Stomach (tissue), 9 donors: ENCODE data around the gene B4GALT5. TPM values are rescaled to one million over a fixed set of nuclear protein-coding genes. Genes with fewer than 3 reads are reported as not detected.
A peak's percentile ranks its signal among the peaks of the same experiment; 100 is the strongest.

ENCODE experiments used
- DNase-seq, 2 donors: peaks; one replicate each; pipeline versions ENCODE4 v3.0.0 to v3.0.0-alpha.2; 2013 to 2019
- H3K27ac ChIP-seq, 5 donors: fragments of 200-600 bp in 4 of 5; sonication (generic) in 4 of 5; one replicate each; pipeline ENCODE4 v1.5.1; 2013 to 2019; ENCODE audit warnings: mild to moderate bottlenecking in 1 of 5, moderate library complexity in 1 of 5
- H3K27me3 ChIP-seq, 3 donors: fragments of 200-600 bp; sonication (generic); one replicate each; pipeline ENCODE4 v1.5.1; 2017 to 2019; ENCODE audit warnings: mixed run types in 1 of 3
- H3K36me3 ChIP-seq, 4 donors: fragments of 200-600 bp; sonication (generic); 1 replicate in 3 of 4; 2 replicates in 1 of 4; pipeline ENCODE4 v1.5.1; 2016 to 2019
- H3K4me1 ChIP-seq, 4 donors: fragments of 200-600 bp; sonication (generic); one replicate each; pipeline ENCODE4 v1.5.1; 2016 to 2019
- H3K4me3 ChIP-seq, 4 donors: fragments of 200-600 bp; sonication (generic) in 3 of 4; one replicate each; pipeline ENCODE4 v1.5.1; 2016 to 2019; ENCODE audit warnings: mild to moderate bottlenecking in 1 of 4
- H3K9me3 ChIP-seq, 4 donors: fragments of 200-600 bp; sonication (generic); one replicate each; pipeline ENCODE4 v1.5.1; 2016 to 2019
- EP300 ChIP-seq: sonication (generic); formaldehyde crosslinking; IDR thresholded peaks from one replicate; pipeline ENCODE4 v1.6.1; 2017; ENCODE audit warnings: antibody characterized with exemption
- POLR2A ChIP-seq, 4 donors: fragments of 450-650 bp; IDR thresholded peaks; one replicate each; pipeline ENCODE4 v1.6.1; 2016; ENCODE audit warnings: antibody characterized with exemption in 4 of 4, control low read depth in 2 of 4, mild to moderate bottlenecking in 1 of 4, moderate library complexity in 1 of 4
- POLR2AphosphoS5 ChIP-seq, 3 donors: sonication (generic); formaldehyde crosslinking; IDR thresholded peaks; one replicate each; pipeline ENCODE4 v1.6.1; 2016; ENCODE audit warnings: antibody characterized with exemption in 3 of 3
- WGBS, 5 donors: extraction: QIAGEN DNeasy Blood & Tissue Kit in 3 of 5; methylation state at CpG; one replicate each; pipeline versions ENCODE4 v1.1.5 to v1.1.7; 2013 to 2018; 5-methylcytosine and 5-hydroxymethylcytosine counted together
- intact Hi-C: fragments of 100-400 bp; cut with DNase I; formaldehyde crosslinking; loops from one replicate; pipeline ENCODE4 v1.15.1; 2023; ENCODE audit warnings: low total_unique reads
- polyA plus RNA-seq, 3 donors: library from polyadenylated mRNA; stranded (reverse); fragments of 200-250 nt; gene quantifications; one replicate each; pipeline ENCODE4 v1.2.3, GENCODE V29; 2013
- total RNA-seq, 5 donors: library from RNA; depleted of rRNA; stranded (reverse); fragments of >200 nt; gene quantifications; one replicate each; pipeline versions ENCODE4 v1.1.0 to v1.2.3, GENCODE V29; 2014 to 2016
- TF ChIP-seq, protein P1 (sequence below), 7 experiments: fragments of 450-650 bp in 4 of 7; fragments of 200-600 bp in 3 of 7; sonication (generic) in 3 of 7; IDR thresholded peaks; one replicate each; pipeline ENCODE4 v1.5.1; 2016 to 2019; ENCODE audit warnings: antibody characterized with exemption in 7 of 7, control low read depth in 2 of 7, mild to moderate bottlenecking in 1 of 7
- donor health status: healthy with polysubstance abuse.
- donor health status: Bipolar disorder and iron deficiency.
- donor health status: healthy.

Gene B4GALT5
- total and polyA plus RNA-seq, 8 donors, result 7.5 to 40.0 (median 21.5) TPM

DNA sequence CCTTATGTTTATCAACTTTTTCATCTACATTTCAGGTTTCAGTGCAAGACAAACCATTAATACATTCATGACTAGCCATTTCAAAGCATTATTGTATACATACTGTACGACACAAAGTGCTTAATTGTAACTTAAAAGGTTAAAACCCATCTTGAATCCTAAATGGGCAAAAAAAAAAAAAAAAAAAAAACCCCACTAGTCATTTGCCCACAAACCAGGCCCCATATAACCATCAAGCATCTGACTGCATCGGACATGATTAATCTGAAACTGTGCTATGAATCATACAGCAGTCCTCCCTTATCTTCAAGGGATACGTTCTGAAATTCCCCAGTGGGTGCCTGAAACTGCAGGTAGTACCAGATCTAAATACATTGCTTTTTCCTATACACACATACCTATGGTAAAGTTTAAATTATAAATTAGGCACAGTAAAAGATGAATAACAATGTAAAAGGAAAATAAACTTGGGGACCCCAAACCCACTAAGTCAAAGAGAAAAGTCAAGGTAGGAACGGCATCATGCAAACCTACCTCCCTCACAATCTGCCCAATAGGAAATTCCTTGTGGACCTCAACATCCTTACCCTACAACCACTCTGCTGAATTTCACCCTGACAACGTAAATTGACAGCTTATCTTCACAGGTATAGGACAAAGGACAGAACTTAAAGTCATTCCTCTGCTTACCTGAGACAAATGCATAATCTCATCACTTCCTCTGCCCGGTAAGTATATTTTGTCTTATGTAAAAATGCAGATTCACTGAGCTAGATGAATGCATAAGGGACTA, 14.3 kb downstream of the B4GALT5 start:
- Histone ChIP-seq H3K4me1 (peaks cover 25 to 97% (median 72%) of the 10 kb centered on the region in 4 donors), H3K36me3 (no peaks in the 10 kb centered on the region), H3K27ac (peak overlapping the region in 1 of 5 donors; percentile 10), H3K27me3 (no peaks in the 10 kb centered on the region), H3K9me3 (no peaks in the 10 kb centered on the region), H3K4me3 (no peak overlapping the region)
- intact Hi-C loops, result loop anchor here (10.0 kb wide), 1 partner anchor 75 kb away; no protein-coding TSS in a partner anchor
- TF ChIP-seq POLR2AphosphoS5 (IDR thresholded peaks at IDR 0.05) (no peak), EP300 (no peak), POLR2A (IDR thresholded peaks at IDR 0.05) (no peak)
- TF ChIP-seq, protein P1, sequence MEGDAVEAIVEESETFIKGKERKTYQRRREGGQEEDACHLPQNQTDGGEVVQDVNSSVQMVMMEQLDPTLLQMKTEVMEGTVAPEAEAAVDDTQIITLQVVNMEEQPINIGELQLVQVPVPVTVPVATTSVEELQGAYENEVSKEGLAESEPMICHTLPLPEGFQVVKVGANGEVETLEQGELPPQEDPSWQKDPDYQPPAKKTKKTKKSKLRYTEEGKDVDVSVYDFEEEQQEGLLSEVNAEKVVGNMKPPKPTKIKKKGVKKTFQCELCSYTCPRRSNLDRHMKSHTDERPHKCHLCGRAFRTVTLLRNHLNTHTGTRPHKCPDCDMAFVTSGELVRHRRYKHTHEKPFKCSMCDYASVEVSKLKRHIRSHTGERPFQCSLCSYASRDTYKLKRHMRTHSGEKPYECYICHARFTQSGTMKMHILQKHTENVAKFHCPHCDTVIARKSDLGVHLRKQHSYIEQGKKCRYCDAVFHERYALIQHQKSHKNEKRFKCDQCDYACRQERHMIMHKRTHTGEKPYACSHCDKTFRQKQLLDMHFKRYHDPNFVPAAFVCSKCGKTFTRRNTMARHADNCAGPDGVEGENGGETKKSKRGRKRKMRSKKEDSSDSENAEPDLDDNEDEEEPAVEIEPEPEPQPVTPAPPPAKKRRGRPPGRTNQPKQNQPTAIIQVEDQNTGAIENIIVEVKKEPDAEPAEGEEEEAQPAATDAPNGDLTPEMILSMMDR (IDR thresholded peaks at IDR 0.05), result no peak
- DNase-seq, result no peak
- 45 to 64% (median 61%) methylated on average over 6 of the region's 6 CpGs for WGBS, 5 donors

DNA sequence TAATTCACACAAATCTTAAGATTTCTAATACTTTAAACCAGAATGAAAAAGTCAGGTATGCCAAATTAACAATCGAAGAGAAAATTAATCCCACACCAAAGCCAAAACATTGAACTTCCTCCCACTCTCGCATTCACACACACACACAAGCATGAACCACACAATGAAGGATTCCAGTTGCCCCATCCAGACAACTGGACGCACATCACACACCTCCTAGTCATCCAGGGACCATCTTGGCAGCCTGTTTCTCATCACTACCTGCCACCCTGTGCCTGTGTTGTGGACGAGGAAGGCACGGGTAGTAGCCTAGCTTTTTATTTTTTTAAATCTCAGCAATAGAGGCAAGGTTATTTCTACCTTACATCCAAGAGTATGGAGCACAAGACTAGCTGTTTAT, 15.2 kb downstream of the B4GALT5 start:
- 70 to 83% (median 82%) methylated on average over 5 of the region's 5 CpGs for WGBS, 5 donors
- no peaks in the 10 kb centered on the region for H3K9me3 ChIP-seq
- intact Hi-C loops, result loop anchor here (10.0 kb wide), 1 partner anchor 74 kb away; no protein-coding TSS in a partner anchor
- peaks cover 35 to 98% (median 76%) of the 10 kb centered on the region in 4 donors for H3K4me1 ChIP-seq
- TF ChIP-seq POLR2A (IDR thresholded peaks at IDR 0.05) (no peak), EP300 (no peak), POLR2AphosphoS5 (IDR thresholded peaks at IDR 0.05) (no peak)
- TF ChIP-seq, protein P1 (IDR thresholded peaks at IDR 0.05), result no peak
- H3K4me3 ChIP-seq, result no peak overlapping the region
- no peak for DNase-seq
- H3K27me3 ChIP-seq, result no peaks in the 10 kb centered on the region
- no peaks in the 10 kb centered on the region for H3K36me3 ChIP-seq
- H3K27ac ChIP-seq, result no peak overlapping the region

DNA sequence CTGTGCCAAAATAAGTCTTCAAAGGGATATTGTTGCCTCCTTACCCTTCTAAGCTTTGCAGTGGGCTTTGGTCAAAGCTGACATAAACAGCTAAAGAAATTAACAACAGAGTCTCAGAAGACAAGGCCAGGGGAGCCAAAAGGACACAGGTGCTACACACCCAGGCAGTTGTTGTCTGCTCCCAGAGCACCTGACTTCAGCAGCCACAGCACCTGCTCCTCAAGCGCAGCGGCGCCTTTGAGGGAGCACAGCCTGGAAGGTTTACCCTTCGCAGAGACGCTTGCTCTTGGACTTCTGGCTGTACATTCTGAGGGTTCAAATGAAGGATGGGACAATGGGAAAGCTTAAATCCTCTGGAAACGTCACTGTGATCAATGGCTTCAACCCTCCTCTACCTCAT, 16.6 kb downstream of the B4GALT5 start:
- Histone ChIP-seq H3K27me3 (no peaks in the 10 kb centered on the region), H3K27ac (peak overlapping the region in 4 of 5 donors; percentile 18 to 60 (median 36)), H3K36me3 (no peaks in the 10 kb centered on the region), H3K9me3 (no peaks in the 10 kb centered on the region), H3K4me1 (peaks cover 43 to 100% (median 79%) of the 10 kb centered on the region in 4 donors), H3K4me3 (no peak overlapping the region)
- intact Hi-C loops, result loop anchor here (10.0 kb wide), 1 partner anchor 72 kb away; no protein-coding TSS in a partner anchor
- peak; percentile 72 to 80 for DNase-seq
- TF ChIP-seq, protein P1 (IDR thresholded peaks at IDR 0.05), result no peak
- TF ChIP-seq POLR2AphosphoS5 (IDR thresholded peaks at IDR 0.05), result peak in 2 of 3 donors; percentile 17 to 43
- WGBS, 5 donors, result 30 to 68% (median 40%) methylated on average over 6 of the region's 6 CpGs

DNA sequence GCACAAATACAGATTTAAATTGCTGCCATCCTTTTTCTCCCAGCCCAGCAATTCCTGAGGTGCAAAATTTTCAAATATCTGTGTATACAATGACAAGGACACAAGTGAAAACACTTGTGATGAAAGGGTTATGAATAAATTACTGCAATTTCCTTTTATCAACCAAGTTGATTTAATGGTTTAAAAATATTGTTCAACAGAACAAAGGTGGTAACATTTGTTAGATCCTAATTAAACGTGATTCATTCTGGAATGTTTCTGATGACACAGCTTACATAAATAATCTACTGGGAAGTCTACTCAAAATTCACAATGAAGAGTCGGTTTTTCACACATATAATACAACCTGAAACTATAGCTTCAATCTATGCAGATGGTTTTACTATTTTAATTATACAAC, 17.1 kb downstream of the B4GALT5 start:
- 33 to 46% (median 39%) methylated on average over 2 of the region's 2 CpGs for WGBS, 5 donors
- Histone ChIP-seq H3K27ac (peak overlapping the region in 2 of 5 donors; percentile 18 to 51), H3K36me3 (no peaks in the 10 kb centered on the region), H3K4me3 (no peak overlapping the region), H3K27me3 (no peaks in the 10 kb centered on the region), H3K9me3 (no peaks in the 10 kb centered on the region), H3K4me1 (peaks cover 48 to 100% (median 78%) of the 10 kb centered on the region in 4 donors)
- TF ChIP-seq POLR2A (IDR thresholded peaks at IDR 0.05) (no peak), EP300 (no peak), POLR2AphosphoS5 (IDR thresholded peaks at IDR 0.05) (no peak)
- TF ChIP-seq, protein P1 (IDR thresholded peaks at IDR 0.05), result no peak
- intact Hi-C loops, result loop anchor here (10.0 kb wide), 1 partner anchor 72 kb away; no protein-coding TSS in a partner anchor
- DNase-seq, result no peak
